HepG2 (cell line): ENCODE measurements around the gene DOCK11. TPM values are rescaled to one million over a fixed set of nuclear protein-coding genes. Genes with fewer than 3 reads are reported as not detected.

ENCODE experiments used
- ATAC-seq: fragments of 200-7000 bp; cut with Tn5 transposase; 3 replicates; pipeline ENCODE4 v1.9.1; 2020; ENCODE audit warnings: mild to moderate bottlenecking, moderate library complexity
- BruUV-seq: library from RNA; stranded (reverse); fragments of 400-500 nt; replicated peaks from 2 replicates; lab custom pipeline; 2021; lab: Mats Ljungman, UMichigan
- CTCF ChIA-PET: fragments of 300-600 bp; formaldehyde crosslinking; extraction: SDS; loops from one replicate; lab custom pipeline; 2021; ENCODE audit warnings: low total read pairs, inconsistent platforms, low intra/inter-chr PET ratio; lab: Yijun Ruan, JAX
- POLR2A ChIA-PET: fragments of 350-600 bp; sonication (Branson Sonifier 250); formaldehyde crosslinking; loops from one replicate; lab custom pipeline; 2020; ENCODE audit warnings: antibody characterized with exemption, inconsistent platforms; lab: Yijun Ruan, JAX
- DNase-seq: peaks from one replicate; pipeline ENCODE4 v3.0.0-alpha.2; 2015; ENCODE audit warnings: low spot score
- FAIRE-seq: peaks from 3 replicates; lab custom pipeline; 2011; peaks lifted over from hg19 to GRCh38; lab: Jason Lieb, UNC
- H2AFZ ChIP-seq: one replicate; pipeline ENCODE4 v1.6.1; 2011; ENCODE audit warnings: low read length, inconsistent platforms
- H3K27ac ChIP-seq: fragments of 300-600 bp; 3 replicates; pipeline ENCODE4 v1.8.0; 2011; ENCODE audit warnings: mixed run types, mild to moderate bottlenecking, mixed read lengths, low read length, inconsistent platforms; ENCODE audit not compliant: insufficient read depth; ENCODE audit errors: extremely low read length
- H3K27me3 ChIP-seq, 2 experiments: fragments of 200-600 bp in 1 of 2; 2 replicates in 1 of 2; 3 replicates in 1 of 2; pipeline versions ENCODE4 v1.6.0 to v1.8.0; 2011; ENCODE audit warnings: low read length in 2 of 2, mild to moderate bottlenecking in 2 of 2, moderate library complexity in 2 of 2, inconsistent platforms in 1 of 2; ENCODE audit not compliant: insufficient read depth in 2 of 2, control insufficient read depth in 1 of 2
- H3K36me3 ChIP-seq, 2 experiments: fragments of 200-600 bp in 1 of 2; replicated peaks in 1 of 2; 2 replicates in 1 of 2; 3 replicates in 1 of 2; pipeline versions ENCODE4 v1.5.1 to v1.8.0; 2011; ENCODE audit warnings: low read length in 2 of 2, inconsistent platforms in 1 of 2; ENCODE audit not compliant: insufficient read depth in 2 of 2, control insufficient read depth in 1 of 2
- H3K4me1 ChIP-seq: 2 replicates; pipeline ENCODE4 v1.5.1; 2012; ENCODE audit warnings: low read length, inconsistent platforms; ENCODE audit not compliant: insufficient read depth
- H3K4me2 ChIP-seq: 2 replicates; pipeline ENCODE4 v1.6.0; 2011; ENCODE audit warnings: low read depth, low read length, inconsistent platforms
- H3K4me3 ChIP-seq, 3 experiments: fragments of 200-600 bp in 1 of 3; sonication (generic), shearing (Covaris generic) in 1 of 3; replicated peaks in 1 of 3; 2 replicates each; pipeline ENCODE4 v1.5.1; 2011 to 2016; ENCODE audit warnings: low read length in 3 of 3, inconsistent platforms in 2 of 3, low read depth in 2 of 3, mild to moderate bottlenecking in 2 of 3, control low read depth in 1 of 3, mixed read lengths in 1 of 3; ENCODE audit not compliant: insufficient read depth in 1 of 3
- H3K79me2 ChIP-seq: one replicate; pipeline ENCODE4 v1.6.1; 2011; ENCODE audit warnings: low read length, inconsistent platforms; ENCODE audit not compliant: insufficient read depth
- H3K9ac ChIP-seq: 2 replicates; pipeline ENCODE4 v1.6.0; 2011; ENCODE audit warnings: mild to moderate bottlenecking, low read depth, low read length, inconsistent platforms; ENCODE audit not compliant: insufficient read depth
- H3K9me3 ChIP-seq: 2 replicates; pipeline ENCODE4 v1.5.1; 2012; ENCODE audit warnings: mild to moderate bottlenecking, low read length
- H4K20me1 ChIP-seq: 2 replicates; pipeline ENCODE4 v1.6.0; 2011; ENCODE audit warnings: inconsistent platforms, mild to moderate bottlenecking, low read length, moderate library complexity; ENCODE audit not compliant: insufficient read depth
- CBX5 ChIP-seq: sonication (generic); formaldehyde crosslinking; IDR thresholded peaks from 2 replicates; pipeline ENCODE4 v1.4.0; 2020; ENCODE audit warnings: missing genetic modification reagents, borderline replicate concordance
- IRF2 ChIP-seq: IDR thresholded peaks from 2 replicates; pipeline ENCODE4 v1.6.1; 2018; ENCODE audit warnings: missing genetic modification reagents, missing compliant biosample characterization
- SMC3 ChIP-seq: IDR thresholded peaks from 2 replicates; pipeline ENCODE4 v1.6.1; 2011; ENCODE audit warnings: low read length, improper control_type of control experiment
- TCF7 ChIP-seq: sonication (generic); IDR thresholded peaks from 2 replicates; pipeline ENCODE4 v1.6.1; 2016; ENCODE audit warnings: antibody characterized with exemption, low read depth
- ZFP91 ChIP-seq: sonication (generic); formaldehyde crosslinking; IDR thresholded peaks from 2 replicates; pipeline ENCODE4 v1.9.0; 2022; ENCODE audit warnings: missing genetic modification reagents, mild to moderate bottlenecking, borderline replicate concordance
- ZNF18 ChIP-seq: sonication (generic); formaldehyde crosslinking; IDR thresholded peaks from 2 replicates; pipeline ENCODE4 v1.8.0; 2022; ENCODE audit warnings: mild to moderate bottlenecking, missing genetic modification reagents; ENCODE audit not compliant: insufficient replicate concordance
- ZNF460 ChIP-seq: sonication (generic); formaldehyde crosslinking; IDR thresholded peaks from 2 replicates; pipeline ENCODE4 v1.5.1; 2020; ENCODE audit warnings: missing genetic modification reagents, mild to moderate bottlenecking, borderline replicate concordance
- ZNF775 ChIP-seq: sonication (generic); formaldehyde crosslinking; IDR thresholded peaks from 2 replicates; pipeline ENCODE4 v1.4.0; 2020; ENCODE audit warnings: missing genetic modification reagents, mild to moderate bottlenecking, moderate library complexity, borderline replicate concordance
- WGBS: methylation state at CpG from one replicate; pipeline ENCODE4 v1.1.6; 2017; ENCODE audit warnings: low lambda C conversion rate; 5-methylcytosine and 5-hydroxymethylcytosine counted together
- in situ Hi-C: cut with HindIII; loops from 2 replicates; pipeline ENCODE4 v1.10.0; 2017; ENCODE audit warnings: low pct_unique_long_range_greater_than_20kb; ENCODE audit not compliant: extremely low pct_ligation_motif_present
- intact Hi-C: fragments of 100-400 bp; cut with micrococcal nuclease; formaldehyde crosslinking; loops from one replicate; pipeline ENCODE4 v1.10.0; 2022; ENCODE audit not compliant: unreplicated experiment
- polyA plus RNA-seq, 8 experiments: library from polyadenylated mRNA; depleted of rRNA in 3 of 8; stranded (reverse) in 7 of 8; unstranded in 1 of 8; fragments of >200 nt; fragmentation: Illumina TruSeq in 4 of 8; extraction: Trizol in 4 of 8; gene quantifications; 2 replicates each; pipeline versions ENCODE4 v1.2.1 to v1.2.3, GENCODE V29; 2011 to 2016; ENCODE audit warnings: low read depth in 4 of 8, missing spikeins in 1 of 8, mixed read lengths in 1 of 8; ENCODE audit not compliant: insufficient read depth in 1 of 8
- total RNA-seq, 5 experiments: library from RNA; depleted of rRNA; stranded (reverse); fragments of >200 nt; fragmentation: Illumina TruSeq; extraction: Trizol; gene quantifications; 2 replicates each; pipeline ENCODE4 v1.2.3, GENCODE V29; 2016; ENCODE audit warnings: low read depth in 1 of 5

The DOCK11 gene
- total and polyA plus RNA-seq, 2 of the 13 experiments (the other 11 are each of a cell fraction or from before 2014, with no cell fraction given) = 0.02 to 0.12 TPM

DNA sequence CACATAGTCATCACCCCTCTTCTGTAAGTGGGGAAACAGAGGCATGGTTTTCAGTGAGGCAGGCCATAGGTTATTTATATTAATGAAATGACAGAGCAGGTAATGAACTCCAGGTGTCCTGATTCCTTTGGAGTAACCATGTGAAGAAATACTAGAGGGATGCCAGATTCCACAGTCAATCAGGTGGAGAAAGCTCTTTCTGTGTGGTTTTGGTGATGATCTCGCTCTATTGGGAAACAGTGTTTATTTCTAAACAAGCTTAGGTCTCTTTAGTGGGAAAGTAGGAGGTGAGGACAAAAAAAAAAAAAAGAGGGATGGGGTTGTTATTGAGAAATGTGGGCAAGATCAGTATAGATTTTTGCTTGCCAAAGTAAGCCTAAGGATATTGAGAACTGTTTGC lies 12.2 kb downstream of the DOCK11 start:
- ChIA-PET CTCF (no interaction called here), POLR2A (no interaction called here)
- TF ChIP-seq CBX5 (CRISPR knock-in tag) = no peak
- TF ChIP-seq ZFP91 (CRISPR knock-in tag) = no peak
- TF ChIP-seq ZNF18 (CRISPR knock-in tag) = no peak
- TF ChIP-seq ZNF775 (CRISPR knock-in tag) = no peak
- no peak for TF ChIP-seq IRF2
- TF ChIP-seq ZNF460 (CRISPR knock-in tag) = no peak
- TF ChIP-seq TCF7 = no peak
- TF ChIP-seq SMC3 = no peak
- no peak overlapping the region for H3K27ac ChIP-seq
- WGBS = 65% methylated on average over 1 of the region's 1 CpG
- no peaks in the 10 kb centered on the region for H3K4me1 ChIP-seq
- no peak for FAIRE-seq
- no peaks in the 10 kb centered on the region for H3K79me2 ChIP-seq
- no TSS peak for BruUV-seq
- no peaks in the 10 kb centered on the region for H4K20me1 ChIP-seq
- intact Hi-C loops = no loop called here
- no peak for ATAC-seq
- H3K4me3 ChIP-seq = no peak overlapping the region
- no peak for DNase-seq
- in situ Hi-C loops = no loop called here
- no peak overlapping the region for H3K4me2 ChIP-seq
- no peaks in the 10 kb centered on the region for H3K9me3 ChIP-seq
- H3K27me3 ChIP-seq = no peaks in the 10 kb centered on the region
- no peak overlapping the region for H2AFZ ChIP-seq
- no peak overlapping the region for H3K9ac ChIP-seq
- no peaks in the 10 kb centered on the region for H3K36me3 ChIP-seq
